IMR-90 (cell line): Measurements from ENCODE around the gene TNFAIP6. TPM values are rescaled to one million over a fixed set of nuclear protein-coding genes. Genes with fewer than 3 reads are reported as not detected.

Experiments
- ATAC-seq: fragments of 200-7000 bp; cut with Tn5 transposase; 2 replicates; pipeline ENCODE4 v1.9.1; 2020; ENCODE audit warnings: low read depth, mild to moderate bottlenecking, moderate library complexity
- BruUV-seq: library from RNA; stranded (reverse); fragments of 400-500 nt; replicated peaks from 2 replicates; lab custom pipeline; 2021; lab: Mats Ljungman, UMichigan
- CTCF ChIA-PET: fragments of 300-600 bp; formaldehyde crosslinking; extraction: SDS; loops from one replicate; lab custom pipeline; 2021; ENCODE audit warnings: antibody characterized with exemption; lab: Yijun Ruan, JAX
- POLR2A ChIA-PET: fragments of 300-600 bp; sonication (Branson Sonifier 250); formaldehyde crosslinking; loops from one replicate; lab custom pipeline; 2022; ENCODE audit warnings: antibody characterized with exemption; ENCODE audit not compliant: unreplicated experiment; lab: Charles Lee
- DNase-seq: peaks from one replicate; pipeline ENCODE4 v3.0.0; 2013
- H2AFZ ChIP-seq: replicated peaks from 2 replicates; pipeline ENCODE3; 2013; ENCODE audit warnings: low read length, mild to moderate bottlenecking; ENCODE audit not compliant: poor library complexity
- H2AK5ac ChIP-seq: 2 replicates; pipeline ENCODE4 v1.6.1; 2013; ENCODE audit warnings: low read depth, low read length, inconsistent platforms
- H2AK9ac ChIP-seq: replicated peaks from 2 replicates; pipeline ENCODE3; 2013; ENCODE audit warnings: mild to moderate bottlenecking, low read depth, low read length, moderate library complexity; ENCODE audit not compliant: poor library complexity
- H2BK120ac ChIP-seq: 2 replicates; pipeline ENCODE4 v1.6.1; 2013; ENCODE audit warnings: low read depth, low read length, inconsistent platforms
- H2BK15ac ChIP-seq: 3 replicates; pipeline ENCODE4 v1.6.1; 2013; ENCODE audit warnings: low read depth, low read length, inconsistent platforms
- H2BK20ac ChIP-seq: 2 replicates; pipeline ENCODE4 v1.6.1; 2013; ENCODE audit warnings: low read depth, mild to moderate bottlenecking, inconsistent platforms, low read length, moderate library complexity
- H2BK5ac ChIP-seq: 2 replicates; pipeline ENCODE4 v1.6.1; 2013; ENCODE audit warnings: mild to moderate bottlenecking, low read depth, low read length, inconsistent platforms; ENCODE audit not compliant: poor library complexity, severe bottlenecking
- H3K14ac ChIP-seq: replicated peaks from 2 replicates; pipeline ENCODE4 v1.6.1; 2013; ENCODE audit warnings: low read depth, low read length, inconsistent platforms
- H3K18ac ChIP-seq: 2 replicates; pipeline ENCODE4 v1.6.1; 2013; ENCODE audit warnings: low read depth, low read length, control low read depth
- H3K23ac ChIP-seq: 2 replicates; pipeline ENCODE4 v1.6.1; 2013; ENCODE audit warnings: low read depth, low read length, inconsistent platforms
- H3K27ac ChIP-seq: 2 replicates; pipeline ENCODE4 v1.5.1; 2013; ENCODE audit warnings: mild to moderate bottlenecking, control low read depth, low read length; ENCODE audit not compliant: insufficient read depth
- H3K27me3 ChIP-seq: 2 replicates; pipeline ENCODE4 v1.6.1; 2013; ENCODE audit warnings: low read length; ENCODE audit not compliant: control insufficient read depth, insufficient read depth
- H3K36me3 ChIP-seq: 2 replicates; pipeline ENCODE4 v1.6.1; 2013; ENCODE audit warnings: low read length, mixed read lengths; ENCODE audit not compliant: control insufficient read depth, insufficient read depth
- H3K4ac ChIP-seq: 2 replicates; pipeline ENCODE4 v1.6.1; 2013; ENCODE audit warnings: low read depth, low read length, inconsistent platforms
- H3K4me1 ChIP-seq: 2 replicates; pipeline ENCODE4 v1.6.1; 2013; ENCODE audit warnings: low read length, mixed read lengths; ENCODE audit not compliant: control insufficient read depth, insufficient read depth
- H3K4me2 ChIP-seq: 2 replicates; pipeline ENCODE4 v1.6.1; 2013; ENCODE audit warnings: low read depth, mild to moderate bottlenecking, control low read depth, low read length, moderate library complexity
- H3K4me3 ChIP-seq: 2 replicates; pipeline ENCODE4 v1.5.1; 2013; ENCODE audit warnings: low read depth, mild to moderate bottlenecking, control low read depth, low read length, moderate library complexity; ENCODE audit not compliant: insufficient read depth
- H3K56ac ChIP-seq: 2 replicates; pipeline ENCODE4 v1.6.1; 2013; ENCODE audit warnings: low read length, inconsistent platforms; ENCODE audit not compliant: insufficient read depth; ENCODE audit errors: extremely low read depth
- H3K79me1 ChIP-seq, 2 experiments: 2 replicates each; pipeline ENCODE4 v1.6.1; 2013; ENCODE audit warnings: low read length in 2 of 2, inconsistent platforms in 1 of 2, low read depth in 1 of 2
- H3K9ac ChIP-seq: 2 replicates; pipeline ENCODE4 v1.6.1; 2013; ENCODE audit warnings: low read depth, low read length, control low read depth
- H3K9me1 ChIP-seq: 2 replicates; pipeline ENCODE4 v1.6.1; 2013; ENCODE audit warnings: low read length, inconsistent platforms; ENCODE audit not compliant: insufficient read depth
- H3K9me3 ChIP-seq: 2 replicates; pipeline ENCODE4 v1.6.1; 2013; ENCODE audit warnings: low read length; ENCODE audit not compliant: control insufficient read depth, insufficient read depth
- H4K20me1 ChIP-seq: 2 replicates; pipeline ENCODE4 v1.6.1; 2013; ENCODE audit warnings: low read length, inconsistent platforms; ENCODE audit not compliant: insufficient read depth
- H4K5ac ChIP-seq: 2 replicates; pipeline ENCODE4 v1.6.1; 2013; ENCODE audit warnings: mild to moderate bottlenecking, low read depth, low read length, control low read depth
- H4K8ac ChIP-seq, 2 experiments: 2 replicates each; pipeline ENCODE4 v1.6.1; 2013; ENCODE audit warnings: low read depth in 2 of 2, low read length in 2 of 2, control low read depth in 1 of 2, inconsistent platforms in 1 of 2
- H4K91ac ChIP-seq: 2 replicates; pipeline ENCODE4 v1.6.1; 2013; ENCODE audit warnings: low read depth, low read length, inconsistent platforms; ENCODE audit not compliant: insufficient read depth
- BHLHE40 ChIP-seq: fragments of 150-350 bp; IDR thresholded peaks from 2 replicates; pipeline ENCODE4 v1.6.1; 2016; ENCODE audit warnings: mild to moderate bottlenecking, low read depth, low read length
- CEBPB ChIP-seq: IDR thresholded peaks from 2 replicates; pipeline ENCODE4 v1.6.1; 2012; ENCODE audit warnings: low read depth, low read length, improper control_type of control experiment
- CHD1 ChIP-seq: IDR thresholded peaks from 2 replicates; pipeline ENCODE4 v1.6.1; 2012; ENCODE audit warnings: low read depth, low read length, improper control_type of control experiment
- ELK1 ChIP-seq: fragments of 150-350 bp; IDR thresholded peaks from 2 replicates; pipeline ENCODE4 v1.6.1; 2016; ENCODE audit warnings: low read depth, mild to moderate bottlenecking, low read length, moderate library complexity, borderline replicate concordance
- MAFK ChIP-seq: IDR thresholded peaks from 2 replicates; pipeline ENCODE4 v1.6.1; 2012; ENCODE audit warnings: low read depth, low read length, improper control_type of control experiment
- MAZ ChIP-seq: IDR thresholded peaks from 2 replicates; pipeline ENCODE4 v1.6.1; 2012; ENCODE audit warnings: low read depth, mild to moderate bottlenecking, low read length, improper control_type of control experiment, moderate library complexity, borderline replicate concordance
- NFE2L2 ChIP-seq: fragments of 150-350 bp; IDR thresholded peaks from 2 replicates; pipeline ENCODE4 v1.6.1; 2016; ENCODE audit warnings: low read depth, mild to moderate bottlenecking, low read length
- POLR2A ChIP-seq: IDR thresholded peaks from 2 replicates; pipeline ENCODE4 v1.6.1; 2012; ENCODE audit warnings: mild to moderate bottlenecking, low read depth, low read length
- RAD21 ChIP-seq: IDR thresholded peaks from 2 replicates; pipeline ENCODE4 v1.6.1; 2012; ENCODE audit warnings: low read length, improper control_type of control experiment
- RCOR1 ChIP-seq: IDR thresholded peaks from 2 replicates; pipeline ENCODE4 v1.6.1; 2012; ENCODE audit warnings: mild to moderate bottlenecking, low read length, improper control_type of control experiment; ENCODE audit not compliant: insufficient replicate concordance
- RFX5 ChIP-seq: IDR thresholded peaks from 2 replicates; pipeline ENCODE4 v1.8.0; 2012; ENCODE audit warnings: low read depth, mild to moderate bottlenecking, low read length, moderate library complexity
- SMC3 ChIP-seq: fragments of 150-350 bp; IDR thresholded peaks from 2 replicates; pipeline ENCODE4 v1.6.1; 2016; ENCODE audit warnings: low read depth, mild to moderate bottlenecking, antibody characterized with exemption, low read length, moderate library complexity
- USF2 ChIP-seq: fragments of 150-350 bp; IDR thresholded peaks from 2 replicates; pipeline ENCODE4 v1.6.1; 2017; ENCODE audit warnings: mild to moderate bottlenecking, antibody characterized with exemption, low read length, low read depth
- WGBS, 2 experiments: methylation state at CpG; one replicate each; pipeline versions ENCODE4 v1.1.5 to v1.1.7; 2013; ENCODE audit warnings: missing lambda C conversion rate in 2 of 2; ENCODE audit not compliant: insufficient read length in 1 of 2; ENCODE audit errors: extremely low coverage in 2 of 2; 5-methylcytosine and 5-hydroxymethylcytosine counted together
- dilution Hi-C: fragments of 300-500 bp; cut with HindIII; formaldehyde crosslinking; loops from one replicate; pipeline ENCODE4 v1.14.3; 2018; ENCODE audit warnings: low sequenced_read_pairs; ENCODE audit not compliant: unreplicated experiment
- in situ Hi-C: fragments of 300-500 bp; cut with MboI; formaldehyde crosslinking; loops from 3 replicates; pipeline ENCODE4 v1.14.3; 2019; ENCODE audit warnings: low sequenced_read_pairs, inconsistent platforms, mixed read lengths
- intact Hi-C: fragments of 100-400 bp; cut with micrococcal nuclease; formaldehyde crosslinking; loops from 2 replicates; pipeline ENCODE4 v1.10.0; 2022
- polyA plus RNA-seq, 3 experiments: library from polyadenylated mRNA; depleted of rRNA; stranded (reverse); fragments of >200 nt; gene quantifications; 2 replicates each; pipeline ENCODE4 v1.2.3, GENCODE V29; 2012; ENCODE audit warnings: low replicate concordance in 1 of 3
- total RNA-seq: library from RNA; depleted of rRNA; stranded (reverse); fragments of >200 nt; gene quantifications from 2 replicates; pipeline ENCODE4 v1.2.3, GENCODE V29; 2012
- TF ChIP-seq, protein P1 (sequence below): conservative IDR thresholded peaks from 2 replicates; pipeline ENCODE4 v1.5.1; 2012; ENCODE audit warnings: mild to moderate bottlenecking, low read depth, low read length, improper control_type of control experiment

The TNFAIP6 gene
- total and polyA plus RNA-seq, 2 of the 4 experiments (the other 2 are of a cell fraction), result 1.8 to 2.9 TPM

- intact Hi-C loops, result no loop called here
- no peak overlapping the region for H3K56ac ChIP-seq
- BruUV-seq, result no TSS peak
- in situ Hi-C loops, result no loop called here
- H3K18ac ChIP-seq, result no peak overlapping the region
- H3K9ac ChIP-seq, result no peak overlapping the region
- ChIA-PET CTCF (no interaction called here), POLR2A (no interaction called here)
- H3K9me3 ChIP-seq, result no peaks in the 10 kb centered on the region
- no peaks in the 10 kb centered on the region for H3K79me1 ChIP-seq
- ATAC-seq (no peak), DNase-seq (no peak)
- no peak overlapping the region for H2BK15ac ChIP-seq
- no peak overlapping the region for H3K4me3 ChIP-seq
- H2BK120ac ChIP-seq, result no peak overlapping the region
- no peak overlapping the region for H3K4ac ChIP-seq
- no peak overlapping the region for H3K23ac ChIP-seq
- WGBS, 2 experiments, result no CpG with 5 or more reads among the region's 2 CpGs
- H4K91ac ChIP-seq, result no peak overlapping the region
- no peak overlapping the region for H4K5ac ChIP-seq
- no peaks in the 10 kb centered on the region for H3K27me3 ChIP-seq
- H2BK20ac ChIP-seq, result no peak overlapping the region
- dilution Hi-C loops, result no loop called here
- no peak overlapping the region for H2AK9ac ChIP-seq
- H2AFZ ChIP-seq, result no peak overlapping the region
- no peak overlapping the region for H2BK5ac ChIP-seq
- no peak overlapping the region for H3K4me2 ChIP-seq
- no peaks in the 10 kb centered on the region for H4K20me1 ChIP-seq
- no peak overlapping the region for H3K27ac ChIP-seq
- TF ChIP-seq ELK1 (no peak), RAD21 (no peak), BHLHE40 (no peak), CHD1 (no peak), MAFK (no peak), NFE2L2 (no peak), MAZ (no peak), CEBPB (no peak), RFX5 (no peak), USF2 (no peak), RCOR1 (no peak), POLR2A (no peak), SMC3 (no peak)
- TF ChIP-seq, protein P1, sequence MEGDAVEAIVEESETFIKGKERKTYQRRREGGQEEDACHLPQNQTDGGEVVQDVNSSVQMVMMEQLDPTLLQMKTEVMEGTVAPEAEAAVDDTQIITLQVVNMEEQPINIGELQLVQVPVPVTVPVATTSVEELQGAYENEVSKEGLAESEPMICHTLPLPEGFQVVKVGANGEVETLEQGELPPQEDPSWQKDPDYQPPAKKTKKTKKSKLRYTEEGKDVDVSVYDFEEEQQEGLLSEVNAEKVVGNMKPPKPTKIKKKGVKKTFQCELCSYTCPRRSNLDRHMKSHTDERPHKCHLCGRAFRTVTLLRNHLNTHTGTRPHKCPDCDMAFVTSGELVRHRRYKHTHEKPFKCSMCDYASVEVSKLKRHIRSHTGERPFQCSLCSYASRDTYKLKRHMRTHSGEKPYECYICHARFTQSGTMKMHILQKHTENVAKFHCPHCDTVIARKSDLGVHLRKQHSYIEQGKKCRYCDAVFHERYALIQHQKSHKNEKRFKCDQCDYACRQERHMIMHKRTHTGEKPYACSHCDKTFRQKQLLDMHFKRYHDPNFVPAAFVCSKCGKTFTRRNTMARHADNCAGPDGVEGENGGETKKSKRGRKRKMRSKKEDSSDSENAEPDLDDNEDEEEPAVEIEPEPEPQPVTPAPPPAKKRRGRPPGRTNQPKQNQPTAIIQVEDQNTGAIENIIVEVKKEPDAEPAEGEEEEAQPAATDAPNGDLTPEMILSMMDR, result no peak
- no peaks in the 10 kb centered on the region for H3K9me1 ChIP-seq
- no peaks in the 10 kb centered on the region for H3K36me3 ChIP-seq
- no peak overlapping the region for H4K8ac ChIP-seq
- H2AK5ac ChIP-seq, result no peak overlapping the region
- no peak overlapping the region for H3K14ac ChIP-seq
- peaks cover 2% of the 10 kb centered on the region; the same call in 1 of the 2 replicates for H3K4me1 ChIP-seq
Measured at GRCh38 chr2:151343073-151343472, 14.3 kb upstream of the TNFAIP6 start.
